Liver (tissue), 9 donors: ENCODE data around the gene ZSCAN22. TPM values are rescaled to one million over a fixed set of nuclear protein-coding genes. Genes with fewer than 3 reads are reported as not detected.

Experiments used
- DNase-seq: peaks from one replicate; pipeline ENCODE4 v3.0.0-alpha.2; 2017; ENCODE audit warnings: low spot score
- H3K27ac ChIP-seq, 2 donors: one replicate each; pipeline ENCODE4 v1.7.0; 2013; ENCODE audit warnings: inconsistent platforms in 2 of 2, low read length in 2 of 2, control low read depth in 1 of 2, low read depth in 1 of 2, mild to moderate bottlenecking in 1 of 2
- H3K27me3 ChIP-seq, 4 donors: one replicate each; pipeline versions ENCODE4 v1.6.1 to v1.7.0; 2013; ENCODE audit warnings: low read length in 3 of 4, inconsistent platforms in 1 of 4, mild to moderate bottlenecking in 1 of 4, moderate library complexity in 1 of 4; ENCODE audit not compliant: control insufficient read depth in 4 of 4, insufficient read depth in 4 of 4
- H3K36me3 ChIP-seq, 4 donors: one replicate each; pipeline versions ENCODE4 v1.6.1 to v1.7.0; 2013; ENCODE audit warnings: low read length in 3 of 4, mild to moderate bottlenecking in 3 of 4, low read depth in 1 of 4, moderate library complexity in 1 of 4; ENCODE audit not compliant: control insufficient read depth in 4 of 4, insufficient read depth in 3 of 4
- H3K4me1 ChIP-seq, 4 donors: one replicate each; pipeline versions ENCODE4 v1.6.1 to v1.7.0; 2013; ENCODE audit warnings: low read length in 3 of 4, mild to moderate bottlenecking in 3 of 4, moderate library complexity in 1 of 4; ENCODE audit not compliant: control insufficient read depth in 4 of 4, insufficient read depth in 4 of 4
- H3K4me3 ChIP-seq, 3 donors: one replicate each; pipeline versions ENCODE4 v1.6.1 to v1.7.0; 2013; ENCODE audit warnings: low read length in 3 of 3, control low read depth in 1 of 3, low read depth in 1 of 3, mild to moderate bottlenecking in 1 of 3
- H3K9ac ChIP-seq, 2 donors: one replicate each; pipeline ENCODE4 v1.7.0; 2013; ENCODE audit warnings: low read length in 2 of 2, mild to moderate bottlenecking in 2 of 2, moderate library complexity in 2 of 2, control low read depth in 1 of 2, low read depth in 1 of 2
- H3K9me3 ChIP-seq, 4 donors: one replicate each; pipeline versions ENCODE4 v1.6.1 to v1.7.0; 2013; ENCODE audit warnings: low read length in 3 of 4; ENCODE audit not compliant: control insufficient read depth in 4 of 4
- CTCF ChIP-seq: fragments of 150-350 bp; IDR thresholded peaks from 2 replicates; pipeline ENCODE4 v1.5.1; 2017; ENCODE audit warnings: improper control_type of control experiment, low read depth, low read length; ENCODE audit not compliant: missing input control
- EGR1 ChIP-seq, 2 donors: IDR thresholded peaks; 2 replicates each; pipeline ENCODE4 v1.6.1; 2016 to 2018; ENCODE audit warnings: antibody characterized with exemption in 2 of 2, low read depth in 2 of 2
- FOXA1 ChIP-seq: IDR thresholded peaks from 2 replicates; pipeline ENCODE4 v1.6.1; 2016; ENCODE audit warnings: antibody characterized with exemption
- FOXA2 ChIP-seq: IDR thresholded peaks from 2 replicates; pipeline ENCODE4 v1.6.1; 2016; ENCODE audit warnings: antibody characterized with exemption
- GABPA ChIP-seq, 2 donors: IDR thresholded peaks in 1 of 2; conservative IDR thresholded peaks in 1 of 2; 2 replicates each; pipeline ENCODE4 v1.6.1; 2016; ENCODE audit warnings: antibody characterized with exemption in 2 of 2, mild to moderate bottlenecking in 1 of 2, moderate library complexity in 1 of 2
- JUND ChIP-seq, 2 donors: IDR thresholded peaks; 2 replicates each; pipeline ENCODE4 v1.6.1; 2016; ENCODE audit warnings: antibody characterized with exemption in 2 of 2
- MAX ChIP-seq: IDR thresholded peaks from 2 replicates; pipeline ENCODE4 v1.6.1; 2016; ENCODE audit warnings: antibody characterized with exemption
- NR2F2 ChIP-seq: IDR thresholded peaks from 2 replicates; pipeline ENCODE4 v1.6.1; 2016; ENCODE audit warnings: antibody characterized with exemption
- RAD21 ChIP-seq, 2 donors: IDR thresholded peaks; 2 replicates each; pipeline ENCODE4 v1.6.1; 2016; ENCODE audit warnings: antibody characterized with exemption in 2 of 2, mild to moderate bottlenecking in 2 of 2
- REST ChIP-seq: IDR thresholded peaks from 2 replicates; pipeline ENCODE4 v1.6.1; 2016; ENCODE audit warnings: antibody characterized with exemption, mild to moderate bottlenecking
- RXRA ChIP-seq, 2 donors: IDR thresholded peaks; 2 replicates each; pipeline ENCODE4 v1.6.1; 2017 to 2018; ENCODE audit warnings: antibody characterized with exemption in 2 of 2, mild to moderate bottlenecking in 1 of 2
- SP1 ChIP-seq: IDR thresholded peaks from 2 replicates; pipeline ENCODE4 v1.6.1; 2018; ENCODE audit warnings: antibody characterized with exemption, mild to moderate bottlenecking
- TAF1 ChIP-seq: conservative IDR thresholded peaks from 2 replicates; pipeline ENCODE4 v1.6.1; 2016; ENCODE audit warnings: antibody characterized with exemption, mild to moderate bottlenecking
- YY1 ChIP-seq: IDR thresholded peaks from 2 replicates; pipeline ENCODE4 v1.6.1; 2016; ENCODE audit warnings: antibody characterized with exemption, mild to moderate bottlenecking
- WGBS: extraction: QIAGEN DNeasy Blood & Tissue Kit; methylation state at CpG from one replicate; pipeline ENCODE4 v1.1.7; 2013; 5-methylcytosine and 5-hydroxymethylcytosine counted together
- polyA plus RNA-seq, 2 donors: library from polyadenylated mRNA; stranded (reverse) in 1 of 2; unstranded in 1 of 2; fragments of 200-250 nt in 1 of 2; fragments of >200 nt in 1 of 2; fragmentation: Nextera tagmentation in 1 of 2; extraction: Ambion mirVana in 1 of 2; gene quantifications; one replicate each; pipeline versions ENCODE4 v1.2.1 to v1.2.3, GENCODE V29; 2013 to 2015
- total RNA-seq, 2 donors: library from RNA; depleted of rRNA; stranded (reverse); fragments of >200 nt; gene quantifications; one replicate each; pipeline ENCODE4 v1.2.3, GENCODE V29; 2014
- TF ChIP-seq, protein P1 (sequence below): IDR thresholded peaks from 2 replicates; pipeline ENCODE4 v1.6.1; 2016; ENCODE audit warnings: antibody characterized with exemption
- TF ChIP-seq, protein P2 (sequence below): IDR thresholded peaks from 2 replicates; pipeline ENCODE4 v1.6.1; 2016; ENCODE audit warnings: antibody characterized with exemption
- donor health status: healthy.
- donor health status: healthy.
- donor health status: healthy.
- donor health status: healthy.
- donor health status: healthy.

The ZSCAN22 gene
- total and polyA plus RNA-seq, 4 donors = 0.88 to 3.5 (median 2.0) TPM

- Histone ChIP-seq H3K4me3 (no peak overlapping the region), H3K9me3 (no peaks in the 10 kb centered on the region), H3K4me1 (peaks cover 21 to 48% (median 36%) of the 10 kb centered on the region in 4 donors), H3K9ac (no peak overlapping the region), H3K27me3 (no peaks in the 10 kb centered on the region), H3K27ac (no peak overlapping the region), H3K36me3 (no peaks in the 10 kb centered on the region)
- DNase-seq = no peak
- 85% methylated on average over 19 of the region's 19 CpGs for WGBS
- no peak for TF ChIP-seq EGR1 (IDR thresholded peaks at IDR 0.05; ENCODE audit: low read depth in 2 of 2)
- no peak for TF ChIP-seq SP1
- TF ChIP-seq, protein P1, sequence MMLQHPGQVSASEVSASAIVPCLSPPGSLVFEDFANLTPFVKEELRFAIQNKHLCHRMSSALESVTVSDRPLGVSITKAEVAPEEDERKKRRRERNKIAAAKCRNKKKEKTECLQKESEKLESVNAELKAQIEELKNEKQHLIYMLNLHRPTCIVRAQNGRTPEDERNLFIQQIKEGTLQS = no peak
- no peak for TF ChIP-seq CTCF
- TF ChIP-seq FOXA2 = no peak
- TF ChIP-seq FOXA1 = no peak
- no peak for TF ChIP-seq JUND (IDR thresholded peaks at IDR 0.05)
- no peak for TF ChIP-seq TAF1
- TF ChIP-seq NR2F2 = no peak
- no peak for TF ChIP-seq REST
- no peak for TF ChIP-seq RAD21 (IDR thresholded peaks at IDR 0.05)
- no peak for TF ChIP-seq MAX
- TF ChIP-seq YY1 = no peak
- TF ChIP-seq GABPA (IDR thresholded peaks at IDR 0.05 in 1 of 2, conservative IDR thresholded peaks at IDR 0.05 in 1 of 2) = no peak
- TF ChIP-seq, protein P2, sequence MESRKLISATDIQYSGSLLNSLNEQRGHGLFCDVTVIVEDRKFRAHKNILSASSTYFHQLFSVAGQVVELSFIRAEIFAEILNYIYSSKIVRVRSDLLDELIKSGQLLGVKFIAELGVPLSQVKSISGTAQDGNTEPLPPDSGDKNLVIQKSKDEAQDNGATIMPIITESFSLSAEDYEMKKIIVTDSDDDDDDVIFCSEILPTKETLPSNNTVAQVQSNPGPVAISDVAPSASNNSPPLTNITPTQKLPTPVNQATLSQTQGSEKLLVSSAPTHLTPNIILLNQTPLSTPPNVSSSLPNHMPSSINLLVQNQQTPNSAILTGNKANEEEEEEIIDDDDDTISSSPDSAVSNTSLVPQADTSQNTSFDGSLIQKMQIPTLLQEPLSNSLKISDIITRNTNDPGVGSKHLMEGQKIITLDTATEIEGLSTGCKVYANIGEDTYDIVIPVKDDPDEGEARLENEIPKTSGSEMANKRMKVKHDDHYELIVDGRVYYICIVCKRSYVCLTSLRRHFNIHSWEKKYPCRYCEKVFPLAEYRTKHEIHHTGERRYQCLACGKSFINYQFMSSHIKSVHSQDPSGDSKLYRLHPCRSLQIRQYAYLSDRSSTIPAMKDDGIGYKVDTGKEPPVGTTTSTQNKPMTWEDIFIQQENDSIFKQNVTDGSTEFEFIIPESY = no peak
- TF ChIP-seq RXRA (IDR thresholded peaks at IDR 0.05) = no peak
These were observed 30.8 kb downstream of the ZSCAN22 start for GRCh38 chr19:58357481-58358145.
